A673 (cell line): Measurements from ENCODE around the gene PIGW.

Source experiments
- CTCF ChIP-seq: fragments of 300-800, 200-600 bp; sonication (generic); conservative IDR thresholded peaks from 2 replicates; pipeline ENCODE4 v1.5.1; 2017; ENCODE audit warnings: low read depth, mild to moderate bottlenecking, antibody characterized with exemption, low read length, moderate library complexity, mixed read lengths
- EZH2 ChIP-seq: fragments of 200-600 bp; sonication (generic); IDR thresholded peaks from 2 replicates; pipeline ENCODE4 v1.6.1; 2017; ENCODE audit warnings: borderline replicate concordance, low read depth, mild to moderate bottlenecking, mixed read lengths, antibody characterized with exemption, low read length; ENCODE audit not compliant: poor library complexity, severe bottlenecking

- no peak for TF ChIP-seq CTCF
- TF ChIP-seq EZH2: no peak
Measured at GRCh38 chr17:36523113-36523512, 11.7 kb upstream of the PIGW start.
